ENCODE data around the gene PEX7.
"Not testable (repeated sequence)": the region's sequence is repeated elsewhere in the genome, so short reads cannot be mapped to it uniquely, and the experiment has no call there.

Gene PEX7

DNA sequence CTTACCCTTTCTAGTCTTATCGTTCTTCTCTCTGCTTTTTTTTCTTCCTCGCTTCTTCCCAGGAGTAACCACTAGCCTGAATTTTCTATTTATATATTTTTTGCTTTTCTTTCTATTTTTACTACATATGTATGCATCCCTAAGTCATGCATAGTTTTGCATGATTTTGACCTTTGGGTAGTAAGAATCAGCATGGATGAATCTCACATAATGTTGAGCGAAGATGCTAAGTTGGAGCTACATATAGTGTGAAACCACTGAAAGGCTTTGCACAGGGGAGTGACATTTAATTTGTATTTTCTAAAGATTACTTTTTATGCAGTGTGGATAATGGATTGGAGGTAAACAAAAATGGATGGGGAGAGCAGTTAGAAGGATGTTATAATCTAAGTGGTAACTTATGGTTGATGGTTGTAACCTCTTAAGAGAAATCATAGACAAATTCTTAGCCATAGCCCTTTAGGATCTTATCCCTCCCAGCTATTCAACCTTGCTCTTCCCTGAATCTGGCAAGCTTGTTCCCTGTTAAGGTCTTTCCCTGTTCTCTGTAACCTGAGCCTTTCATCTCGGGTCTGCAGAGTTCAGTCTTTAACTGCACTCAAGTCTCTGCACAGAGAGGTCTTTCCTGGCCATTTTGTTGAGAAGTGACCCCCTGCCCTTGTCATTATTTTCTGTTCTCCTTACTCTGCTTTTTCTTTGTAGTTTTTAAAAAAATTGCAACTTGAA, 18.0 kb downstream of the PEX7 start:
- TF ChIP-seq, protein P1, sequence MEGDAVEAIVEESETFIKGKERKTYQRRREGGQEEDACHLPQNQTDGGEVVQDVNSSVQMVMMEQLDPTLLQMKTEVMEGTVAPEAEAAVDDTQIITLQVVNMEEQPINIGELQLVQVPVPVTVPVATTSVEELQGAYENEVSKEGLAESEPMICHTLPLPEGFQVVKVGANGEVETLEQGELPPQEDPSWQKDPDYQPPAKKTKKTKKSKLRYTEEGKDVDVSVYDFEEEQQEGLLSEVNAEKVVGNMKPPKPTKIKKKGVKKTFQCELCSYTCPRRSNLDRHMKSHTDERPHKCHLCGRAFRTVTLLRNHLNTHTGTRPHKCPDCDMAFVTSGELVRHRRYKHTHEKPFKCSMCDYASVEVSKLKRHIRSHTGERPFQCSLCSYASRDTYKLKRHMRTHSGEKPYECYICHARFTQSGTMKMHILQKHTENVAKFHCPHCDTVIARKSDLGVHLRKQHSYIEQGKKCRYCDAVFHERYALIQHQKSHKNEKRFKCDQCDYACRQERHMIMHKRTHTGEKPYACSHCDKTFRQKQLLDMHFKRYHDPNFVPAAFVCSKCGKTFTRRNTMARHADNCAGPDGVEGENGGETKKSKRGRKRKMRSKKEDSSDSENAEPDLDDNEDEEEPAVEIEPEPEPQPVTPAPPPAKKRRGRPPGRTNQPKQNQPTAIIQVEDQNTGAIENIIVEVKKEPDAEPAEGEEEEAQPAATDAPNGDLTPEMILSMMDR (IDR thresholded peaks at IDR 0.05; ENCODE audit: control insufficient read depth, extremely low read depth, insufficient read depth): no peak
- H3K4me3 ChIP-seq (ENCODE audit: low read depth, low read length): no peak overlapping the region
- no peak for DNase-seq (ENCODE audit: low read depth)

DNA sequence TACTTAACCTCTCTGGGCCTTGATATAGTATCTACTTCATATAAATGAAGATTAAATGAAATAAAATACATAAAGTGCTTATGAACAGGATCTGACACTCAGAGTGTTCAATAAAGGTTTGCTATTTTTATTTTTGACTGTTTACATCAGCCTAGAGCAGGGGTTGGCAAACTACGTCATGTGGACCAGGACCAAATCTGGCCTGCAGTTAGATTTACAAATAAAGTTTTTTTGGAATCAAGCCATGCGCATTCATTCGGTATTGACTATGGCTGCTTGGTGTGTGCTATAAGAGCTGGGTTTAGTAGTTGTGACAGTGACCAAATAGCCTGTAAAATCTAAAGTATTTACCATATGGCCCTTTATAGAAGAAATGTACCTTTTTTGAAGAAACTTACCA, 20.8 kb downstream of the PEX7 start:
- H3K4me3 ChIP-seq (ENCODE audit: low read depth, low read length): no peak overlapping the region
- DNase-seq (ENCODE audit: low read depth): no peak
- TF ChIP-seq, protein P1 (IDR thresholded peaks at IDR 0.05; ENCODE audit: control insufficient read depth, extremely low read depth, insufficient read depth): no peak

DNA sequence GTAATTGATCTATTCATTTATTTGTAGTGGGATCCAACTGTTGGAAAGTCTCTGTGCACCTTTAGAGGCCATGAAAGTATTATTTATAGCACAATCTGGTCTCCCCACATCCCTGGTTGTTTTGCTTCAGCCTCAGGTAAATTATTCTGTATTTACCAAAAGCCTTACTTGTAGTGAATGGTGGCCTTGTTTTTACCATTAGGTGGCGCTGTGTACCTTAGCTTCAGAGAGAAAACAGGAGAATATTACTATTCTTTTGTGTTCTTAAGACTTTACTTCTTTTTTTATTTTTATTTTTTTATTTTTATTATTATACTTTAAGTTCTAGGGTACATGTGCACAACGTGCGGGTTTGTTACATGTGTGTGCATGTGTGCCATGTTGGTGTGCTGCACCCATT, 23.7 kb downstream of the PEX7 start:
- no peak overlapping the region for H3K4me3 ChIP-seq (ENCODE audit: low read depth, low read length)
- TF ChIP-seq, protein P1 (IDR thresholded peaks at IDR 0.05; ENCODE audit: control insufficient read depth, extremely low read depth, insufficient read depth): peak; percentile 76
- DNase-seq (ENCODE audit: low read depth): peak; percentile 32

GRCh38 chr6:136846477-136846876, 24.1 kb downstream of the PEX7 start:
- H3K4me3 ChIP-seq (ENCODE audit: low read depth, low read length); DNase-seq (ENCODE audit: low read depth): not testable (repeated sequence)

GRCh38 chr6:136849979-136850563, 27.7 kb downstream of the PEX7 start:
- not testable (repeated sequence) for DNase-seq (ENCODE audit: low read depth); H3K4me3 ChIP-seq (ENCODE audit: low read depth, low read length)

- TF ChIP-seq, protein P1 (IDR thresholded peaks at IDR 0.05; ENCODE audit: control insufficient read depth, extremely low read depth, insufficient read depth): no peak
- no peak overlapping the region for H3K4me3 ChIP-seq (ENCODE audit: low read depth, low read length)
- DNase-seq (ENCODE audit: low read depth): no peak
Observed at GRCh38 chr6:136859430-136859829, 37.0 kb downstream of the PEX7 start.

DNA sequence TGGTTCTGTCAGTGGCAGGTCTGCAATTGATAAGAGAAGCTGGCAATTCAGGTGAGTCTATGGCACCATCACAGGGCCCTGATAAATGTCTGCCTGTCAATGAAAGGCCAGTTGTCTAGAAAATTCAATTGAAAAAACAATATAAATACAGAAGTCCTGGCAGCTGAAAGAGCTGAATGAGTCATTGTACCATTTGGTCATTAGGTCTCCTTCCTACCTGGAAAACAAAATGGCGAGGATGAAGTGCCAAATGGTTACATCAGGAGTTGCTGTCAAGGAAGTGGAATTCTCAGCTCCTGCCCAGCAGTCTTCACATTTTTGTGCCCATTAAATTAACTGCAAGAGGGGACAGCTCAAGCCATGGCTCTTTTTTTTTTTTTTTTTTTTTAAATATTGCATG, 37.7 kb downstream of the PEX7 start:
- no peak for DNase-seq (ENCODE audit: low read depth)
- no peak overlapping the region for H3K4me3 ChIP-seq (ENCODE audit: low read depth, low read length)
- TF ChIP-seq, protein P1 (IDR thresholded peaks at IDR 0.05; ENCODE audit: control insufficient read depth, extremely low read depth, insufficient read depth): no peak

GRCh38 chr6:136862662-136863061, 40.3 kb downstream of the PEX7 start:
- TF ChIP-seq, protein P1 (IDR thresholded peaks at IDR 0.05; ENCODE audit: control insufficient read depth, extremely low read depth, insufficient read depth): no peak
- no peak overlapping the region for H3K4me3 ChIP-seq (ENCODE audit: low read depth, low read length)
- DNase-seq (ENCODE audit: low read depth): no peak
